Natural killer cell (primary cell): Measurements from ENCODE around the gene RNF31. TPM values are rescaled to one million over a fixed set of nuclear protein-coding genes. Genes with fewer than 3 reads are reported as not detected.

Experiments
- ATAC-seq, 3 donors: fragments of 150-1000 bp in 2 of 3; fragments of 200-7000 bp in 1 of 3; cut with Tn5 transposase; 1 replicate in 1 of 3; 2 replicates in 2 of 3; pipeline ENCODE4 v1.10.0; 2021; ENCODE audit warnings: mild to moderate bottlenecking in 2 of 3, moderate library complexity in 2 of 3
- DNase-seq, 2 donors: peaks; one replicate each; pipeline versions ENCODE4 v3.0.0 to v3.0.0-alpha.2; 2013 to 2021; ENCODE audit warnings: mixed read lengths in 1 of 2
- H3K27ac ChIP-seq: one replicate; pipeline ENCODE4 v1.5.1; 2013; ENCODE audit warnings: mild to moderate bottlenecking, low read length
- H3K27me3 ChIP-seq: one replicate; pipeline ENCODE4 v1.6.1; 2013; ENCODE audit warnings: low read length; ENCODE audit not compliant: control insufficient read depth, insufficient read depth
- H3K36me3 ChIP-seq: one replicate; pipeline ENCODE4 v1.6.1; 2013; ENCODE audit warnings: low read length; ENCODE audit not compliant: control insufficient read depth, insufficient read depth
- H3K4me1 ChIP-seq: one replicate; pipeline ENCODE4 v1.6.1; 2013; ENCODE audit warnings: low read length; ENCODE audit not compliant: control insufficient read depth, insufficient read depth
- H3K4me3 ChIP-seq: one replicate; pipeline ENCODE4 v1.5.1; 2013; ENCODE audit warnings: low read length
- H3K9me3 ChIP-seq: one replicate; pipeline ENCODE4 v1.6.1; 2013; ENCODE audit warnings: low read length; ENCODE audit not compliant: control insufficient read depth, insufficient read depth
- H3K27ac Mint-ChIP-seq, 2 donors: one replicate each; pipeline ENCODE4 v1.8.0; 2022; ENCODE audit warnings: mild to moderate bottlenecking in 2 of 2, mixed read lengths in 2 of 2, moderate library complexity in 1 of 2
- H3K27me3 Mint-ChIP-seq, 2 donors: one replicate each; pipeline ENCODE4 v1.8.0; 2022; ENCODE audit warnings: low read depth in 2 of 2, mixed read lengths in 2 of 2
- H3K36me3 Mint-ChIP-seq: one replicate; pipeline ENCODE4 v1.8.0; 2022; ENCODE audit warnings: mixed read lengths
- H3K4me1 Mint-ChIP-seq, 2 donors: one replicate each; pipeline ENCODE4 v1.8.0; 2022; ENCODE audit warnings: mixed read lengths in 2 of 2
- H3K4me3 Mint-ChIP-seq: one replicate; pipeline ENCODE4 v1.8.0; 2022; ENCODE audit warnings: mild to moderate bottlenecking, moderate library complexity, mixed read lengths
- H3K9me3 Mint-ChIP-seq, 2 donors: one replicate each; pipeline ENCODE4 v1.8.0; 2022; ENCODE audit warnings: mixed read lengths in 2 of 2
- CTCF ChIP-seq: fragments of 200-600 bp; IDR thresholded peaks from one replicate; pipeline ENCODE4 v1.8.0; 2022; ENCODE audit warnings: antibody characterized with exemption
- WGBS: methylation state at CpG from one replicate; pipeline ENCODE4 v1.1.7; 2013; ENCODE audit warnings: missing lambda C conversion rate; ENCODE audit not compliant: insufficient coverage; 5-methylcytosine and 5-hydroxymethylcytosine counted together
- intact Hi-C: fragments of 100-400 bp; cut with micrococcal nuclease; formaldehyde crosslinking; loops from one replicate; pipeline ENCODE4 v1.14.2; 2022
- total RNA-seq, 4 donors: library from RNA; stranded (reverse); fragments of 120-200 nt in 1 of 4; gene quantifications; one replicate each; pipeline versions ENCODE4 v1.2.3 to v1.2.4, GENCODE V29; 2013 to 2022

The RNF31 gene
- total RNA-seq, 3 donors from 2014 or later (not counting 1 experiment from before 2014, with no cell fraction given), result 96.9 to 134 (median 125) TPM

- no peaks in the 10 kb centered on the region for H3K27me3 Mint-ChIP-seq
- peaks cover 41% of the 10 kb centered on the region for H3K36me3 ChIP-seq
- H3K4me3 Mint-ChIP-seq, result no peak overlapping the region
- intact Hi-C loops, result no loop called here
- peaks cover 13% of the 10 kb centered on the region for H3K4me1 ChIP-seq
- no peak for ATAC-seq
- peak overlapping the region; percentile 5 to 86 for H3K27ac Mint-ChIP-seq
- no peaks in the 10 kb centered on the region for H3K9me3 Mint-ChIP-seq
- H3K36me3 Mint-ChIP-seq, result peaks cover 7% of the 10 kb centered on the region
- no peak for TF ChIP-seq CTCF
- no peak overlapping the region for H3K27ac ChIP-seq
- H3K27me3 ChIP-seq, result no peaks in the 10 kb centered on the region
- H3K4me1 Mint-ChIP-seq, result peaks cover 21 to 27% of the 10 kb centered on the region in 2 donors
- no peak overlapping the region for H3K4me3 ChIP-seq
- no peaks in the 10 kb centered on the region for H3K9me3 ChIP-seq
- 97% methylated on average over 7 of the region's 7 CpGs for WGBS
- no peak for DNase-seq
Measured at GRCh38 chr14:24204163-24205146, 57.2 kb downstream of the RNF31 start.

GRCh38 chr14:24206260-24207103, 59.2 kb downstream of the RNF31 start:
- H3K36me3 Mint-ChIP-seq, result peaks cover 18% of the 10 kb centered on the region
- Histone ChIP-seq H3K9me3 (no peaks in the 10 kb centered on the region), H3K4me1 (peaks cover 13% of the 10 kb centered on the region), H3K4me3 (no peak overlapping the region), H3K36me3 (peaks cover 57% of the 10 kb centered on the region), H3K27ac (peak overlapping the region; percentile 32), H3K27me3 (no peaks in the 10 kb centered on the region)
- TF ChIP-seq CTCF, result no peak
- no peaks in the 10 kb centered on the region for H3K27me3 Mint-ChIP-seq
- 99% methylated on average over 11 of the region's 11 CpGs for WGBS
- peaks cover 31 to 33% of the 10 kb centered on the region in 2 donors for H3K4me1 Mint-ChIP-seq
- ATAC-seq (no peak), DNase-seq (no peak)
- no peaks in the 10 kb centered on the region for H3K9me3 Mint-ChIP-seq
- H3K27ac Mint-ChIP-seq, result peak overlapping the region; percentile 86 to 87
- intact Hi-C loops, result no loop called here
- H3K4me3 Mint-ChIP-seq, result no peak overlapping the region

GRCh38 chr14:24207104-24207551, 59.8 kb downstream of the RNF31 start:
- H3K9me3 Mint-ChIP-seq, result no peaks in the 10 kb centered on the region
- TF ChIP-seq CTCF, result no peak
- peak overlapping the region; percentile 86 to 87 for H3K27ac Mint-ChIP-seq
- Histone ChIP-seq H3K27me3 (no peaks in the 10 kb centered on the region), H3K9me3 (no peaks in the 10 kb centered on the region), H3K4me3 (no peak overlapping the region), H3K4me1 (peaks cover 15% of the 10 kb centered on the region), H3K27ac (peak overlapping the region; percentile 32), H3K36me3 (peaks cover 54% of the 10 kb centered on the region)
- no peaks in the 10 kb centered on the region for H3K27me3 Mint-ChIP-seq
- ATAC-seq, result peak; percentile 79 to 83 (median 83)
- intact Hi-C loops, result no loop called here
- H3K36me3 Mint-ChIP-seq, result peaks cover 22% of the 10 kb centered on the region
- peak in 1 of 2 donors; percentile 50 for DNase-seq
- WGBS, result 36% methylated on average over 5 of the region's 5 CpGs
- peak overlapping the region; percentile 14 for H3K4me3 Mint-ChIP-seq
- H3K4me1 Mint-ChIP-seq, result peaks cover 35 to 40% of the 10 kb centered on the region in 2 donors
